GM21737 (cell line): Measurements from ENCODE around the gene RASL12.
A peak's percentile ranks its signal among the peaks of the same experiment; 100 is the strongest.
"Not testable (repeated sequence)": the region's sequence is repeated elsewhere in the genome, so short reads cannot be mapped to it uniquely, and the experiment has no call there.

Experiments
- ATAC-seq: cut with Tn5 transposase; IDR thresholded peaks from one replicate; pipeline ENCODE4 v1.9.1; 2021; ENCODE audit warnings: mild to moderate bottlenecking, moderate library complexity; ENCODE audit not compliant: unreplicated experiment

The RASL12 gene

DNA sequence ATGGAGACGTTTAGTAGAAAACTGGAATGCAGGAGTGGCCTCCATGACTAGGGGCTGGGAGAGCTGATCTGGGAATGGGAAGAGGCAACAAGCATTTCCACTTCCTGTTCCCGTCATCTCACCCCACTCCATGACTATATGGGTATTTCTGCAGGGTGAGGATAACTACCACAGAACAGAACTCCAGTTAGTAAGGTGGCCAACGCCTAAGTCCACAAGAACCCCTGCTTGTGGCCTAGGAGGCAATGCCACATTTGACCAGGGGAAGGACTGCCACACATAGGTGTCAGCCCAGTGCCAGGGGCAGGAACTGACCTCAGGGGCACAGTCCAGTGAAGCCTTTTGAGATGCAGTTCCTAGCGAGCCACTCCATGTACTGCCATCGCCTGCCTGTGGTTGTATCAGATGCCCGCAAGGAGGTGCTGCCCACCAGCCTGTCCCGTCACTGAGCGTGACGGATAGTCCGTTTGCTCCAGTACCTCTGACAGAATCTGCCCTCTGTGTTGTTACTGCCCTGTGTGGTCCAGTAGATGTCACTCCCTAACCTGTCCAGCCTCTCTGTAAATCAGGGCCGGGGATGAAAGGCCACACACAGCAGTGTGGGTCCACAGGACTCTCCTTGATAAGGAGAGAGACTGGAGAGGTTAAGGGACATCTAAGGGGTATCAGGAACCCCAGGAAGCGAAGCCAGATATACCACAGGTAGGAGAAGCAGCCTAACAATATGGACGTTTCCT, 34.8 kb downstream of the RASL12 start:
- ATAC-seq = no peak

DNA sequence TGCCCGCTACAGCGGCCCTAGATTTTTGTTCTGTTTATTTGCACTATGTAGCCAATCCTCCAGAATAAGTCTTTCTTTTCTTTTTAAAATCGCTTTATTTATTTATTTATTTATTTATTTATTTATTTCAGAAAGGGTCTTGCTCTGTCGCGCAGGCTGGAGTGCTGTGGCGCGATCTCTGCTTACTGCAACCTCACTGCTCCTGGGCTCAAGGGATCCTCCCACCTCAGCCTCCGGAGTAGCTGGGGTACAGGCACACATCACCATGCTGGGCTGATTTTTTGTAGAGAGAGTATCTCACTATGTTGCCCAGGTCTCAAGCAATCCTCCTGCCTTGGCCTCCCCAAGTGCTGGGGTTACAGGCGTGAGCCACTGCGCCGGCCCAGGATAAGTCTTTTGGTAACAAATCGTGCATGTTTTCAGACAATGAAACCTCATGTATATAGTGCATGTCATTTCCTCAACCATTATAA, 38.0 kb downstream of the RASL12 start:
- no peak for ATAC-seq

DNA sequence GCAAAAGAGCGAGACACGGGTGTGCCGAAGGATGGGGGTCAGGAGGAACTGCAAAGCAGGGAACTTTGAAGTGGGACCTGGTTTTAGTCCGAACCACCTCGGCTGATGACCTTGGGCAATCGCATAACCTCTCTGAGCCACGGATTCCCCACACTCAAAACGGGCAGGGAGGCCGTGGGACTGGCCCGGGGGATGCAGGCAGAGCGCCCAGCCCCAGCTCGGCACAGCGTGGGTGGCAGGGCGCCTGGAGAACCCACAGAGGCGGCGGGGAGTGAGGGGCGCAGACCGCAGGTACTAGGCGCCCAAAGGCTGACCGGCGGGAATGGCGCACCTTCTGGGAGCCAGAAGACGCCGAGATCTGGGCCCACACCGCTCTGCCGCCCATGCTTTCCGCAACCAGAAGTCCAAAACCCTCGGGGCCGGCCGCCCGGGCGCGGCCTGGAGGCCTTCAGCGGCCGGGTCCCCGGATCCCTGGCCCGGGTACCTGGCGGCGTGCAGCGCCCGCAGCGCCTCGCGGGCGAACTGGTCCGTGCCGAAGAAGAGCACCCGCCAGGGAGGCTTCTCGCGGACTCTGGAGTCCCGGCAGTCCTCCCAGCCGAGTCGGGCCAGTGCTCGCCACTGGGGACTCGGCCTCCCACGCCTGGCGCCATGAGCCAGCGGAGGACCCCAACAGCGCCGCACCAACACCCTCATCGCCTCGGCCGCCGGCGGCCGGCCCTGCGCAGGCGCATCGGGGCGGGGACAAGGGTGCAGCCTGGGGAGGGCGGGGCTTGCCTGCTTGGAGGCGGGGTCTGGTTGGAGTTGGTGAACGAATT, 38.7 kb downstream of the RASL12 start, which contains the start of gene MTFMT:
TSS of gene MTFMT (minus strand) at position 719 of the 815 bp plus-strand sequence. CDS start at position 693, 26 bp downstream.
- ATAC-seq = peak; percentile 78

DNA sequence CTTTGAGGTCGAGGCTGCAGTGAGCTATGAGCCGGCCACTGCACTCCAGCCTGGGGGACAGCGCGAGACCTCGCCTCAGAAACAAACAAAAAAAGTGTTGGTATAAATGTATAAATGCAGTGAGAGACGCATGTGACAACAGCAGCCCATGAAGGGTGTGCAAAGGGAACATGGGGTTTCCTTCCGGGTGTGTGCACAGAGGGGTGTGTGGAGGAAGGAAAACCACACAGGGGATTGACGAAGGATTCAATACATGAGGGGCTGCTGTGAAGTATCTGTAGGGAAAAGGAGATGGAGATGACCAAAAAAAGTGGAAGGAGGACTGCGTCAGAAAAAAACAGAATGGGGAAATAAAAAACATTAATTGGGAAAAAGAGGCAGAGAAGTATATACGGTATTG, 39.5 kb downstream of the RASL12 start:
- ATAC-seq = no peak

DNA sequence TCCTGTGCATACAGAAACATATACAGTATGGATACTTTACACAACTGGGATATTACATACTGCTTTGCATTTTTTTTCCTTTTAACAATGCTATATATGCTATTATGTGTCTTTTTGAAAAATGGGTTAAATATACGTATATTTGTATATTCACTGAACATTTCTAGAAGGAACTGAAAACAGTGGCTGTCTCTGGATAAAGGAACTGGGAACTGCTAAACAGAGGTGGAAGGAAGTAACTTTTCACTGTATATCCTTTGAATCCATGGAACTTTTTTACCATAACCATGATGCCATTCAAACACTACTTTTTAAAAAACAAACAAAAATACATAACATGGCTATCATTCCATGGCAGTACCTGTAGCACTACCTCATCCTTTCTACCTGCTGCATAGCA, 40.2 kb downstream of the RASL12 start:
- ATAC-seq = no peak

DNA sequence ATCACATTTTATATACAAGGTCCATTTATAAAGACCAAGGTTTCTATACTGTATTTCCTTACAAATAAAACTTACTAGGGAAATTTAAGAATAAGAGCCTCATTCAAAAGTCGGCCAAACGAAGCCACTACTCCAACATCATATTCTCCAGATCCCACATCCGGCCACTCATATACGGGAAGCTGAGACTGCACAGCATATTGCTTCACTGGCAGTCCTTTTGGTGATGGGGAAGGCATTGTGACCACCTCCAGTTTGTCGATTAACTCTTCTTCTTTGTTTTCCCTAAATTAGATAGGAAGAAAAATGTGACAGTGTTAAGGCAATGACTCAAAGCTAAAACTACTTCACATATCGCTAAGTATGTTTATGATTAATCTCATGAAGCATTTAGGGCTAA, 41.0 kb downstream of the RASL12 start:
- ATAC-seq = no peak

DNA sequence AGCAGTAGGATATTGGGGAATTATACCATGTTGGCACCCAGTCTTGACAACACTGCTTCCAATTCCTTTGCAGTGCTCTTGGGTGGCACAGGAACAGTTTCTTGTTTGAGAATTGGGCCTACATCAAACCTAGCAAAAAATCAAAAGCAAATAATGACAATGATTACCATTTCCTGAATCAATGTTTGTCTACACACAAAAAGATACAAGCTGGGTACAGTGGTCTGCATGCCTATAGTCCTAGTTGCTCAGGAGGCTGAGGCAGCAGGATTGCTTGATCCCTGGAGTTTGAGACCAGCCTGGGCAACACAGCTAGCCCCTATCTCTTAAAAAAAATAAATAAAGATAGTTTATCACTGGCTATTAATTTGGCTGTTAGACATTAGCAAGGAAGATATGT, 46.3 kb downstream of the RASL12 start:
- ATAC-seq = no peak

DNA sequence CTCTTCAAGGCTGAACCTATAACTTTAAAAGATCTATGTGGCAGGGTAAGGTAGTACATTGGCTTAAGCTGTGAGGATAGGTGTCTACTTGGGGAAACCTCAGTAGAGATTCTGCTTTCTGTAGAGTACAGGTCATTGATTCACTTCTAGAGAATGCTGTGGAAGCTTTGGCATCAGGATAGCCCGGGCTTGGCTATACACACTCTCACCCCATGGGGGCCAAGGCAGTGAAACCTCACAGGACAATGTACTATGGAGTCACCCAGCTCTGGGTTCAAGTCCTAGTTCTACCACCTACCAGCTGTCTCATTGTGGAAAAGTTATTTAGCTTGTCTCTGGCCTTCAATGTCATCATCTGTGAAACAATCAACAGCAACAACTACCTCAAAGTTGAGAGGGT, 47.4 kb downstream of the RASL12 start:
- no peak for ATAC-seq

DNA sequence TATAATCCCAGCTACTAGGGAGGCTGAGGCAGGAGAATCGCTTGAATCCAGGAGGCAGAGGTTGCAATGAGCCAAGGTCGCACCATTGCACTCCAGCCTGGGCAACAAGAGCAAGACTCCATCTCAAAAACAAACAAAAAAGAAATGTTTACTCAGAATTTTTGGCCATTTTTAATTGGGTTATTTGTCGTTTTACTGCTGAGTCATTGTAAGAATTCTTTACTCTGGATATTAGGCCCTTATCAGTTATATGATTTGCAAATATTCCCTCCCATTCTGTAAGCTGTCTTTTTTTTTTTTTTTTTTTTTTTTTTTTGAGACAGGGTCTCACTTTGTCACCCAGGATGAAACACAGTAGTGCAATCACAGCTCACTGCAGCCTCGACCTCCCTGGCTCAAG, 56.6 kb downstream of the RASL12 start:
- not testable (repeated sequence) for ATAC-seq

DNA sequence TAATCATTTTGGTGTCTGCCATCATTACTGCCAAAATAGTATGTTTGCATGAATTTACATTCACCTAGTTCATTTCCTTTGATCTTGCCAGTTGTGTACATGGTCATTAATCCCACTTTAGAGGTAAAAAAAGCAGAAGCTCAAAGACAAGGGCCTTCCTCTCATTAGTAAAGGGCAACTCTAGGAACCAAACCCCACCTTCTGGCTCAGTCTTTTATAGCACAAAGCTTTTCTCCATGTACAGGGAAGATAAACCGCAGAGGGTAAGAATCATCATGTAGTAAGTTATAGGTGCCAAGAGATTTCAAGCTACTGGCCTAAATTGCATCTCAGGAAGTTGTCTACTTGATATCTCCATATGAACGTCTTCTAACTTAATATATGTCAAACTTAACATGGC, 58.8 kb downstream of the RASL12 start:
- no peak for ATAC-seq

DNA sequence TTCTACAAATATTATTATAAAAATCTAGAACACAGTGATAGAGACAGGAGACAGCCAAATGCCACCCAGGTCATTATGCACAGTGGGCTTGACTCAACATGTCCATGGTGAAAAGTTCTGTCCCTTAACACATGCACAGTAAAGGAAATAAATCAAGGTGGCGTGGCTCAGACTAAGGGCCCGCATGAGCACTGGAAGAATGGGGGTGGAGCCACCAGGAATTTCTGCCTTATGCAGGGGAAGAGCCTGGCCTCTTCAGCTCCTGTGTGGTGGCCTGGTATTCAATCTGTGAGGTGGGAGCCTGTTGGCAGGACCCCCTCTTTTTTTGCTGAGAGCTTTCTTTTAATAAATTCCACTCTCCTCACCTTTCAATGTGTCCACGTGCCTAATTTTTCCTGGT, 60.9 kb downstream of the RASL12 start:
- ATAC-seq = no peak

DNA sequence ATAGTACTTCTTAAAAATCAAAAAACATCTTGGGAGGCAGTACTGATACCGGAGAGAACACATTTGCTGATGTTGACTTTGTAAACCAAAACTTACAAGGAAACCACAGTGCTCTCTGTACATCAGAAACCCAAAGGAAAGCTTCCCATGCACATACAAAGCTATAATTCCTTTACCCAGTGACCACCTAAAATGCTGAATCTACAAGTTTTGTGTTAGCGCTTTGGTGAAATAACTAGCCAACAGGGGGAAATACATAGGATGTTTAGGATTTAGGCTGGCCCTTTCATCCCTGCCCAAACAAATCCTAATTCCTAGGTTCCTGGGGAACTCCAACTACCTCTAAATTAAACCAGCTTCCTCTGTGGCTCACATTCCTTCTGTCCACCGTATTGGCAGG, 62.8 kb downstream of the RASL12 start:
- ATAC-seq = no peak
